Measurements from ENCODE around the gene KRTAP4-9. TPM values are rescaled to one million over a fixed set of nuclear protein-coding genes. Genes with fewer than 3 reads are reported as not detected.
"Not testable (repeated sequence)": the region's sequence is repeated elsewhere in the genome, so short reads cannot be mapped to it uniquely, and the experiment has no call there.

The KRTAP4-9 gene
- total RNA-seq, 1 donor from 2014 or later = not detected

DNA sequence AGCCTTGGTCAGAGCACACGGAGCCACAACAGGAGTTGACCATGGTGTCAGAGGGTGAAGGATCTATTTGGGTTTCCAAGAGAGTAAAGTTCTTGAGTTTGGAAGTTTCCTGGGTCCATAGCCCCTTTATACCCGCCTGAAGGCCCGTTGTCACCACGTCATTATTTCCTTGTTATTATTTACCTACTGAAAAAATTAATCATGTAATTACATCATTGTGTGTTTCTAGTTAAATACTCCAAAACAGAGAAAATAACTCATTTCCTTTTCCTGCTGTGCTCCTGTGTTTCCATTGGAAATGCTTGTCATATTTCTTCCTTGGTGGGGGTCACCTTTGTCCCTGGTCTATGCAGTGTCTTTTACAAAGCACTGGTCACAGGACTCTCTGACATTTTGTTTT is 7.1 kb upstream of the KRTAP4-9 start, which contains the start of gene KRTAP4-8:
Gene KRTAP4-8 (minus strand): TSS at position 101 of the 400 bp plus-strand sequence. CDS start 58 bp downstream, at position 43.
- DNase-seq (ENCODE audit: low read depth in 2 of 2) = no peak

DNA sequence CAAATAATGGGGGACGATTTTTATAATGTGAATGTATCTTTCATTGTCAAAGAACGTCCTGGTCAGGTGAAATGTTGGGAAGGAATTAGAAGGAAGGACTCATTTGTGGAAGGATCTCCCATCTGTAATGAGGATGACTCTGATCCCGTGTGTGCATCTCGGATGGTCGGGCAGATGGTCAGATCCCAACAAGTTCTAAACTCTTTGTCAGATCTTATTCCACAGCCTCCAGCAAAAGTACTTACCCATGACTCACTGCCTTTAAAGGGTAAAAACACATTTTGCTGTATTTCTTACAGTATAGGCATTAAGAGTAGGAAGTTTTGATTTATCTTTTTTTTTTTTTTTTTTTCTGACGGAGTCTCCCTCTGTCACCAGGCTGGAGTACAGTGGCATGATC is 6.7 kb upstream of the KRTAP4-9 start:
- no peak for DNase-seq (ENCODE audit: low read depth in 2 of 2)

DNA sequence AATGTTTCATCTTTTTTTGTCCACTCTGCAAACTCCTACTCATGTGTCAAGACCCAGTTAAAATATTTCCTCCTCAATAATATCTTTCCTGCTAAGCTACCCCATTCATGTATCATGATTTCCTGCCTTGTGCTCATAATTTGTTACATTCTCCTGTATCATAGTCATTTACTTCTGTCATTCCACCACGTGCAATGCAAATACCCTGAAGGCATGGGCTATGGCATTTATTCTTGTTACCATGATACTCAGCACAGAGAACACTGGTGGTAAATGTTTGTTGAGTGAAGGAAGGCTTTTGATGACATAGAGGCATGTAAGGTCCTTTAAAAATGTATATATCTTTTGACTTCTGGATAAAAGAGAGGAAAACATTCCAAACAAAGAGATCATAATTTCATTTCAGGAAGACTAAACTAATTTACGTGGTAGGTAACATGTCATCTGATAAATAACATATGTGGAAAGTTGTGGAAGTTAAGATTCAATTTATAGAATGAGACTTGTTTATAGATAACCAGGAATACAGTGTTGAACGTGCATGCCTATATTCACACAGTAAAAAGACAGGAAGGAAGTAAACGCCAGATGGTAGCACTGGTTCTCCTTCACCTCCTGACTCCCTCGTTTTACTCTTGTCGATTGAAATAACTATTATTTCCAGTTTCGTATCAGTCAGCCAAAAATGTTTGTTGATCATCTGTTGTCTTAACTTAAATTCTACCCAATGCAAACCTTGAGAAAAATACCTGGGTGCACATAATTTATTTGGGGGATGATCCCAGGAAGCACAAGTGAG is 5.3 kb upstream of the KRTAP4-9 start:
- peak; percentile 46 to 48 for DNase-seq (ENCODE audit: low read depth in 2 of 2)

DNA sequence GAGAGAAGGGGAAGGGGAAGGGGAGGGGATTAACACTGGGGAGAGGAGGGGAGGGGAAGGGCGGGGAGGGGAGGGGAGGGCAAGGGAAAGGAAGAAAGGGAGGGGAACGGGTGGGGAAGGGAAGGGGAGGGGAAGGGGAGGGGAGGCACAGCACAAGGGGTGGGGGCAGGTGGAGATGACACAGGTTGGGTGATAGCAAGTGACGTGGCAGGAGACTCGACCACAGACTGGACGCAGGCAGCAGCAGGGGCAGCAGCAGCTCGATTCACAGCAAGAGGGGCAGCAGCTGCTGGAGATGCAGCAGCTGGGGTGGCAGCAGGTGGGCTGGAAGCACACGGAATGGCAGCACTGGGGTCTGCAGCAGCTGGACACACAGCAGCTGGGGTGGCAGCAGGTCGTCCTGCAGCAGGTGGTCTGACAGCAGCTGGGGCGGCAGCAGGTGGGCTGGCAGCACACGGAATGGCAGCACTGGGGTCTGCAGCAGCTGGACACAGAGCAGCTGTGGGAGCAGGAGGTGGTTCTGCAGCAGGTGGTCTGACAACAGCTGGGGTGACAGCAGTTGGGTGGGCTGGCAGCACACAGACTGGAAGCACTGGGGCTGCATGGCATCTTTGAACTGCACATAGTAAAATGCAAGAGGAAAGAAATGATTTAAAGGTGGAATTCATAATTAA is 3.5 kb upstream of the KRTAP4-9 start, which contains the start of gene KRTAP4-16:
Gene KRTAP4-16 (minus strand): TSS at position 624 of the 674 bp plus-strand sequence. CDS start 0 bp downstream, at position 624.
- DNase-seq (ENCODE audit: low read depth in 2 of 2) = no peak

DNA sequence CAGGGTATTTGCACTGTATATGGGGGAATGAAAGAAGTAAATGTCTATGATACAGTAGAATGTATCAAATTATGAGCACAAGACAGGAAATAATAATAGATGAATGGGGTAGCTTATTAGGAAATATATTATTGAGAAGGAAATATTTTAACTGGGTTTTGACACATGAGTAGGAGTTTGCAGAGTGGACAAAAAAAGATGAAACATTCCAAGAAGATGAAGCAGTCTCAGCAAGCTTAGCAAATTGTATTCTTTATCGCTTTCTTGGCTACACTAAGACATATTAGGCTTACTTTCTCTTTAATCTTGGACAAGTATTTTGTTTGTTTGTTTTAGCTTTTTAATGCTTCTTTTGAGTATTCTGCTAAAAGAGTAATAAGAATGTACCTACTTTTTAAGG is 1.3 kb upstream of the KRTAP4-9 start:
- no peak for DNase-seq (ENCODE audit: low read depth in 2 of 2)

DNA sequence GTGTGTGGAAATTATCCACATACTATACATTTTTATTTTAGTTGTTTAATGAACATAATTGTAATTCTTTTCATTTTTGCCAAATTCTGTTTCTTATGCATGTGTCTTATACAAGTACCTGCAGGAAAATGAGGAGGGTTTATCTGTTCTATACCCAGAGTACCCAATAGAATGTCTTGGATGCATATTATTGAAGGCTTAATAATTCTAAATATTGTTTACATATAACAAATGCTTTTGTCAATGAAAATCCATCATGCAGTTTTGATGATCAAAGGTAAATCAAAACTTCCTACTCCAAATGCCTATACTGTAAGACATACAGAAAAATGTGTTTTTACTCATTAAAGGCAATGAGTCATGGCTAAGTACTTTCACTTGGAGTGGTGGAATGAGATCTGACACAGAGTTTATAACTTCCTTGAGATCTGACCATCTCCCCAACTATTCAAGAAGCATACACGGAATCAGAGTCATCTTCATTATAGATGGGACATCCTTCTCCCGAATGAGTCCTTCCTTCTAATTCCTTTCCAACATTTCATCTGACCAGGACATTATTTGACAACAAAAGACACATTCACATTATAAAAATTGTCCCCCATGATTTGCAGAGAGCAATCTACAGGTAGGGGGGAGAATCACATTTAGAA is 677 bp upstream of the KRTAP4-9 start:
- peak in 1 of 2 donors; percentile 24 for DNase-seq (ENCODE audit: low read depth in 2 of 2)

DNA sequence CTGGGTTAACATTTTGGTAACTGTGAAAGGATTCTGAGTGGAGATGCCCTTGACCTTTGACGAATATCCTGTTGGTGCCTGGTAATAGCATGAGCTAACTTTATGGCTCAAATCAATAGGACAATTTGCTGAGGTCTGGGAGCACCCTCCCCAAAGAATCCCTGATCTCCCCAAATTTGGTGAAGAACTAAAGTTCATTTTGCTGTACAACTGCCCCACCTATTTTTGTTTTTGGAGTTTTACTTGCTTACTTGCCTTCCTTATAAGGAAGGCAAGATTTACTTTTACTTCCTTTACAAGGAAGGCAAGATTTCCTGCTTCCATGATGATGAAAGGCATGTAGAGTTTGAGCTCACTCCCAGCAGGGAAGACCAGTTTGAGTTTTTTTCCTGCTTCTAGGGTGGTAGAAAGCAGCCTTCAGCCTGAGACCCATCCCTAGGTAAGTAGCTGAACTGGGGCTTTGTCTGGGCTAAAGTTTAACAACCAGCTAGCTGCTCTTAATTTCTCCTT is 2.8 kb downstream of the KRTAP4-9 start:
- no peak for DNase-seq (ENCODE audit: low read depth in 2 of 2)

DNA sequence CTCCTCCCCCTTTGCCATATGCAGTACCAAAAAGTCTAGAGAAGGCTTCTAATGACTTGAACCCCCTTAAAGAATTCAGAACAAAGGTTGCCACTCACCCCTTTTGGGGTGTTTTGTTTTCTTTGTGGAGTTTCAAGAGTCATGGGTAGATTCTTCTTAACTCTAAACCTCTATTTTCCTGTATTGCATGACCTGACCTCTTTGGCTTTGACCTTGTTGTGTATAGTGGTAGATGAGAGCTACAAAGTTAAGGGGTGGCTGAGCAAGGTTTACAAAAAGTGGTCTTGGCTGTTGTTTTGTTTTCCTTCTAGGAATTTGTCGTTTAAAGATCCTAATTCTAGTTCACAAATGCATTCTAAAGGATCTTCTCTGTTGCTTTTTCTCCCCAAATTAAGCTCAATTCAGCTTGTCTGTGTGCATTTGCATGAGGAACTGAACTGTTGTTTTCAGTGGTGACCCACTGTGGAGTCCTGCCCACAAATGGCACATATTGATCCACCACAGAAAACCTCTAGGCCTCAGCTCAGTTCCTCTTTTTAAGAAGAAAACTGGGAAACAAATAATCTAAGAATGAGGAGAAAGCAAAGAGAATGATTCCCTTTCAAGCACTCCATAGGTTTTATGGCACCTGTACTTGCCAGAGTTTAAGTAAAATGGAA is 3.7 kb downstream of the KRTAP4-9 start:
- not testable (repeated sequence) for DNase-seq (ENCODE audit: low read depth in 2 of 2)

DNA sequence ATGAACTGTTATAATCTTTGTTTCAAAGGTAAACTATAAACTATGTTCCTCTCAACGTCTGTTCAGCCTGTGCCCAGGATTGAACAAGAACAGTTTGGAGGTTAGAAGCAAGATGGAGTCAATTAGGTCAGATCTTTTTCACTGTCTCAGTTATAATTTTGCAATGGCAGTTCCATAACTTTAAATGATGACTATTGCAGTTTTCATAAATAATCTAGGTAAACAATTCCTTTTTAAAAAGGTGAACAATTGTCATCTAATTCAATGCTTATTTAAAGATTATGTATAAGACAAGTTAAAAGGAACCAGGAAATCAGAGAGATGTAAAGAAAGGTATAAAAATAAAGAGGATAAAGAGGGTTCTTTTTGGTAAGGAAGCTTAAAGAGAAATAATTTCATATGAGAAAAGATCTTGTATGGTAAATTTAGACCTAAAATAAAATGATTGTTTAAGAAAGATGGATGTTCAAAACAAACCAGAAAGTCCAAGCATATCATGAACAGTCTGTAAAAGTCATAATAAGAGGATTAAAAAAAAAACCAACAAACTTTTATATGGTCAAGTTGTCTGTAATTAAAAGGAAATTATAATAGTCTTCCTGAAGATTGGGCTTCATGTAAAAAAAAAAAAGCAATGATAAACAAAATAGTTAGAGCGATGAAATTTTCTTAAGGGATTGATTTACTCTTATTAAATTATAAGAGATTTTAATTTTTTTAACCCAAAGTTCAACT is 6.1 kb downstream of the KRTAP4-9 start:
- no peak for DNase-seq (ENCODE audit: low read depth in 2 of 2)

DNA sequence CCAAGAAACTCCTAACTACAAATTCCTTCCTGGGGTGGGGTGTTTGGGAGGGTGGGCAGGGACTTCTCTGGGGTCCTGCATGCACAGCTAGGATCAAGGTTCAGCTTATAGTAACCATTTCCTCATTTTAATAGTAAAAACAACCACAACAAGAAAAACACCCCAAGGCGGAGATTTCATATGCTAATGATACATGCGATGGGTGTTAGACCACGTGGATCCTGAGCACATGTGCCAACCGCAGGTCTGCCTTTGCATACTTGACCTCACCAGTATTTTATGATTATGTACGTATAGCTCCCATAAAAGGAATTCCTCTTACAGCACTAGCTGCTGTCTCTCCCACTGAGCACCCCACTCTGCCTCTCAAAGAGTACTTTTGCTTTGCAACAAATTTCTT is 11.1 kb downstream of the KRTAP4-9 start:
- DNase-seq (ENCODE audit: low read depth in 2 of 2) = no peak

DNA sequence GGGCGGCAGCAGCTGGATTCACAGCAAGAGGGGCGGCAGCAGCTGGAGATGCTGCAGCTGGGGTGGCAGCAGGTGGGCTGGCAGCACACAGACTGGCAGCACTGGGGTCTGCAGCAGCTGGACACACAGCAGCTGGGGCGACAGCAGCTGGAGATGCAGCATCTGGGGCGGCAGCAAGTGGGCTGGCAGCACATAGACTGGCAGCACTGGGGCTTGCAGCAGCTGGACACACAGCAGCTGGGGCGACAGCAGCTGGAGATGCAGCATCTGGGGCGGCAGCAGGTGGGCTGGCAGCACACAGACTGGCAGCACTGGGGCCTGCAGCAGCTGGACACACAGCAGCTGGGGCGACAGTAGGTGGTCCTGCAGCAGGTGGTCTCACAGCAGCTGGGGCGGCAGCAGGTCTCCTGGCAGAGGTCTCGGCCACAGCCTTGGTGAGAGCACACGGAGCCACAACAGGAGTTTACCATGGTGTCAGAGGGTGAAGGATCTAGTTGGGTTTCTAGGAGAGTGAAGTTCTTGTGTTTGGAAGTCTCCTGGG is 12.7 kb downstream of the KRTAP4-9 start, which contains the start of gene KRTAP4-11:
Gene KRTAP4-11 (minus strand): TSS at position 528 of the 541 bp plus-strand sequence. CDS start 58 bp downstream, at position 470.
- not testable (repeated sequence) for DNase-seq (ENCODE audit: low read depth in 2 of 2)

DNA sequence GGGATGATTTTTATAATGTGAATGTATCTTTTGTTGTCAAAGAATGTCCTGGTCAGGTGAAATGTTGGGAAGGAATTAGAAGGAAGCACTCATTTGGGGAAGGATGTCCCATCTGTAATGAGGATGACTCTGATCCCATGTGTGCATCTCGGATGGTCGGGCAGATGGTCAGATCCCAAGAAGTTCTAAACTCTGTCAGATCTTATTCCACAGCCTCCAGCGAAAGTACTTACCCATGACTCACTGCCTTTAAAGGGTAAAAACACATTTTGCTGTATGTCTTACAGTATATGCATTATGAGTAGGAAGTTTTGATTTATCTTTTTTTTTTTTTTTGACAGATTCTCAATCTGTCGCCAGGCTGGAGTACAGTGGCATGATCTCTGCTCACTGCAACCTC is 13.5 kb downstream of the KRTAP4-9 start:
- no peak for DNase-seq (ENCODE audit: low read depth in 2 of 2)

DNA sequence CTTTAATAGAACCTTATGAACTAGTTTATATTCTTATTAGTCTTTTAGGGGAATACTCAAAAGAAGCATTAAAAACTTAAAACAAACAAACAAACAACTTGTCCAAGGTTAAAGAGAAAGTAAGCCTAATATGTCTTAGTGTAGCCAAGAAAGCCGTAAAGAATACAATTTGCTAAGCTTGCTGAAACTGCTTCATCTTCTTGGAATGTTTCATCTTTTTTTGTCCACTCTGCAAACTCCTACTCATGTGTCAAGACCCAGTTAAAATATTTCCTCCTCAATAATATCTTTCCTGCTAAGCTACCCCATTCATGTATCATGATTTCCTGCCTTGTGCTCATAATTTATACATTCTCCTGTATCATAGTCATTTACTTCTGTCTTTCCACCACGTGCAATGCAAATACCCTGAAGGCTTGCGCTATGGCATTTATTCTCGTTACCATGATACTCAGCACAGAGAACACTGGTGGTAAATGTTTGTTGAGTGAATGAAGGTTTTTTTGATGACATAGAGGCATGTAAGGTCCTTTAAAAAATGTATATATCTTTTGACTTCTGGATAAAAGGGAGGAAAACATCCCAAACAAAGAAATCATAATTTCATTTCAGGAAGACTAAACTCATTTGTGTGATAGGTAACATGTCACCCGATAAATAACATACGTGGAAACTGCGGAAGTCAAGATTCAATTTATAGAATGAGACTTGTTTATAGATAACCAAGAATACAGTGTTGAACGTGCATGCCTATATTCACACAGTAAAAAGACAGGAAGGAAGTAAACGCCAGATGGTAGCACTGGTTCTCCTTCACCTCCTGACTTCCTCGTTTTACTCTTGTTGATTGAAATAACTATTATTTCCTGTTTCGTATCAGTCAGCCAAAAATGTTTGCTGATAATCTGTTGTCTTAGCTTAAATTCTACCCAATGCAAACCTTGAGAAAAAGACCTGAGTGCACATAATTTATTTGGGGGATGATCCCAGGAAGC is 14.8 kb downstream of the KRTAP4-9 start:
- peak; percentile 25 to 62 for DNase-seq (ENCODE audit: low read depth in 2 of 2)

DNA sequence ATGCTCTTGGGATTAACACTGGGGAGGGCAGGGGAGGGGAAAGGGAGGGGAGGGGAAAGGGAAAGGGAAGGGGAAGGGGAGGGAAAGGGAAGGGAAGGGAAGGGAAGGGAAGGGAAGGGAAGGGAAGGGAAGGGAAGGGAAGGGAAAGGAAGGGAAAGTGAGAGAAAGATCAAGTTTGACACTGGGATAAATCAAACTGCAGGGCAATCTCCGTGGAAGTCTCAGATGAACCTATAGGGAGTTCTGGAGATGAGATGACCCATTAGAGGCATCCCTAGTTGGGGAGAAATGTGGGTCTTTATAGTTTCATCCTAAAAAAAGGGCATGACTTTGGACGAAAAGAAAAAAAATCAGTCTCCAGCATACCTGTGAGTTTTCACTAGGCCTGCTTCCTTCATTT is 16.6 kb downstream of the KRTAP4-9 start:
- DNase-seq (ENCODE audit: low read depth in 2 of 2) = no peak

DNA sequence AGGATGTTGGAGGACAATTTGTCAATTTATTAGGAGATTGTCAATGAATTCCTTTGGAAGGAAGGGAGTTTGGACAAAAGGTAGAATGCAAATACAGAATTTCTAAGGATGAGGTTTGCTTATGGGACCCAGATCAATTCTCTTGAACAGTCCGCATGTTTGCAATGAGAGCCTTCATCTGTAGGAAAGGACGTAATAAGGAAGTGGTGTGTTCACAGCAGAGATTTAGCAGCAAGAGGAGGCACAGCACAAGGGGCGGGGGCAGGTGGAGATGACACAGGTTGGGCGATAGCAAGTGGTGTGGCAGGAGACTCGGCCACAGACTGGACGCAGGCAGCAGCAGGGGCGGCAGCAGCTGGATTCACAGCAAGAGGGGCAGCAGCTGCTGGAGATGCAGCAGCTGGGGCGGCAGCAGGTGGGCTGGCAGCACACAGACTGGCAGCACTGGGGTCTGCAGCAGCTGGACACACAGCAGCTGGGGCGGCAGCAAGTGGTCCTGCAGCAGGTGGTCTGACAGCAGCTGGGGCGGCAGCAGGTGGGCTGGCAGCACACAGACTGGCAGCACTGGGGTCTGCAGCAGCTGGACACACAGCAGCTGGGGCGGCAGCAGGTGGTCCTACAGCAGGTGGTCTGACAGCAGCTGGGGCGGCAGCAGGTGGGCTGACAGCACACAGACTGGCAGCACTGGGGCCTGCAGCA is 18.3 kb downstream of the KRTAP4-9 start:
- DNase-seq (ENCODE audit: low read depth in 2 of 2) = not testable (repeated sequence)

DNA sequence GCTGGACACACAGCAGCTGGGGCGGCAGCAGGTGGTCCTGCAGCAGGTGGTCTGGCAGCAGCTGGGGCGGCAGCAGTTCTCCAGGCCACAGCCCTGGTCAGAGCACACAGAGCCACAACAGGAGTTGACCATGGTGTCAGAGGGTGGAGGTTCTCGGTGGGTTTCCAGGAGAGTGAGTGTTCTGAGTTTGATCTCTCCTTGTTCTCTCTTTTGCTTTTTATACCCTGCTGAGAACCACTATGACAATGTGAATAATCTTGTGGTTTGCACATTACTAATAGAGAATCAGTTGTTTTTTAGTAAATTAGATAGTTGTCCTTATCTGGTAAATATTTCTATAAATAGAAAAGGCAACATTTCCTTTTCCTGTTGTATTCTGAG is 18.8 kb downstream of the KRTAP4-9 start, which contains the start of gene KRTAP4-12:
Gene KRTAP4-12 (minus strand): TSS at position 192 of the 381 bp plus-strand sequence. CDS start 60 bp downstream, at position 132.
- DNase-seq (ENCODE audit: low read depth in 2 of 2) = not testable (repeated sequence)

DNA sequence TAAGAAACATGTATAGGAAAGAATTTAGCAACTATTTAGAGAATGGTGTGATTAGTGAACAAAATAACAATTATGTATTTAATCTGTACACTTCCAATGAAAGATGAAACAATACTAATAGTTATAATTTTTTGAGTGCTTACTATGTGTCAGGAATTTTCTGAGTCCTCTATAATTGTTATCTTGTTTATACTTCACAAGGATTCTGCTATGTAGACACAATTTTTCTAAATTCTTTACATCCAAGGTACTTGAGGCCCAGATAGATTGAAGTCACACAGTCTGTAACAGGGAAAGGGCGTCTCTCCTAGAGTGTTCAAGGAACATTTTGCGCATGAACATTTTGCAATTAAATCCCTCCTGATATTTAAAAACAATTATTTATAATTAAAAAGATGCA is 19.9 kb downstream of the KRTAP4-9 start:
- no peak for DNase-seq (ENCODE audit: low read depth in 2 of 2)

DNA sequence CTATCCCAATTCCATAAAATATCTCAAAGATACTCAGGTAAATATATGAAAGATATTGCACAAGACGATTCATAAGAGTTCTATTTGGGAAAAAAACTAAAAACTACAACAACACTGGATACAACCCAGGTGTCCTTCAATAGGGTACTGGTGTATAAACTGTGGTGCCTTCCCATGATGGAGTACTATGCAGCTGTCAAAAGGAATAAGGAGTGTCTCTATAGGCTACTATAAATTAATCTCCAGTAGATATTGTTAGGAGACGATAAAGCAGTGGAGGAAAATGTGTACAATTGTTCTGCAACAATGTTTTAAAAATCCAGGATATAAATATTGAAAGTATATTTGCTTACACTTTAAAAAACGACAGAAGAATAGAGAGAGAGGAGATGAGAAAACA is 21.2 kb downstream of the KRTAP4-9 start:
- no peak for DNase-seq (ENCODE audit: low read depth in 2 of 2)

Data from lung microvascular endothelial cell (primary cell).